Fibroblast of the aortic adventitia (primary cell): ENCODE data around the gene PYGM. TPM values are rescaled to one million over a fixed set of nuclear protein-coding genes. Genes with fewer than 3 reads are reported as not detected.

Experiments
- DNase-seq: peaks from one replicate; pipeline ENCODE4 v3.0.0-alpha.2; 2010; ENCODE audit warnings: low read depth
- H3K4me3 ChIP-seq: 2 replicates; pipeline ENCODE4 v1.5.1; 2011; ENCODE audit warnings: low read depth, mild to moderate bottlenecking, control low read depth, low read length, moderate library complexity
- total RNA-seq: library from RNA; depleted of rRNA; stranded (reverse); fragments of >200 nt; gene quantifications from 2 replicates; pipeline ENCODE4 v1.2.3, GENCODE V29; 2012; ENCODE audit warnings: low replicate concordance
- TF ChIP-seq, protein P1 (sequence below): IDR thresholded peaks from 2 replicates; pipeline ENCODE4 v1.5.1; 2011; ENCODE audit warnings: mild to moderate bottlenecking, low read length, control low read depth, inconsistent platforms; ENCODE audit not compliant: insufficient read depth

Gene PYGM
- total RNA-seq, 1 donor, result 0.63 TPM

DNA sequence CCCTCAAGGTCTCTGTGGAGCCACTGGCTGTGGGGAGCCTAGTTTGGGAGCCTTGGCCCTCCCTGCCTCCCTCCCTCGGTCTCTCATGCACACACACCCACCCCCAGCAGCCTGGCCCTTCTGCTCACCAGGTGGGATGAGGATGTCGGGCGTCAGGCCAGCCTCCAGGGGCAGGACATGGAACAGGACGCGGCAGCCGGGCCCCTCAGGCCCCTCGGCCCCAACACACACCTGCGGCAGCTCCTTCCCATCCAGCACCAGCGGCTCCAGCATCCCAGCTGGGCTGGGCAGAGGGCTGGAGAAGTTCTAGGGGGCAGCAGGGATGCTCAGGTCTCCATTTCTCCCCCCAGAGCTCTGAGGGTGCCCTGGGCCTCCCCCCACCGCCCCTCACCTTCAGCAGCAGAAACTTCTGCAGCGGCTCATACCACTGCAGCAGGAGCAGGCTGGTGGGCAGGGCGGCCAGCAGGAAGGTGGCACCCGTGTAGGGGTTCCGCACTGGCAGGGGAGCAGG, 32.1 kb upstream of the PYGM start:
- TF ChIP-seq, protein P1, sequence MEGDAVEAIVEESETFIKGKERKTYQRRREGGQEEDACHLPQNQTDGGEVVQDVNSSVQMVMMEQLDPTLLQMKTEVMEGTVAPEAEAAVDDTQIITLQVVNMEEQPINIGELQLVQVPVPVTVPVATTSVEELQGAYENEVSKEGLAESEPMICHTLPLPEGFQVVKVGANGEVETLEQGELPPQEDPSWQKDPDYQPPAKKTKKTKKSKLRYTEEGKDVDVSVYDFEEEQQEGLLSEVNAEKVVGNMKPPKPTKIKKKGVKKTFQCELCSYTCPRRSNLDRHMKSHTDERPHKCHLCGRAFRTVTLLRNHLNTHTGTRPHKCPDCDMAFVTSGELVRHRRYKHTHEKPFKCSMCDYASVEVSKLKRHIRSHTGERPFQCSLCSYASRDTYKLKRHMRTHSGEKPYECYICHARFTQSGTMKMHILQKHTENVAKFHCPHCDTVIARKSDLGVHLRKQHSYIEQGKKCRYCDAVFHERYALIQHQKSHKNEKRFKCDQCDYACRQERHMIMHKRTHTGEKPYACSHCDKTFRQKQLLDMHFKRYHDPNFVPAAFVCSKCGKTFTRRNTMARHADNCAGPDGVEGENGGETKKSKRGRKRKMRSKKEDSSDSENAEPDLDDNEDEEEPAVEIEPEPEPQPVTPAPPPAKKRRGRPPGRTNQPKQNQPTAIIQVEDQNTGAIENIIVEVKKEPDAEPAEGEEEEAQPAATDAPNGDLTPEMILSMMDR, result no peak
- H3K4me3 ChIP-seq, result no peak overlapping the region
- DNase-seq, result no peak

- H3K4me3 ChIP-seq, result no peak overlapping the region
- DNase-seq, result no peak
- TF ChIP-seq, protein P1, result no peak
These were observed 30.7 kb upstream of the PYGM start for GRCh38 chr11:64790205-64791095.

DNA sequence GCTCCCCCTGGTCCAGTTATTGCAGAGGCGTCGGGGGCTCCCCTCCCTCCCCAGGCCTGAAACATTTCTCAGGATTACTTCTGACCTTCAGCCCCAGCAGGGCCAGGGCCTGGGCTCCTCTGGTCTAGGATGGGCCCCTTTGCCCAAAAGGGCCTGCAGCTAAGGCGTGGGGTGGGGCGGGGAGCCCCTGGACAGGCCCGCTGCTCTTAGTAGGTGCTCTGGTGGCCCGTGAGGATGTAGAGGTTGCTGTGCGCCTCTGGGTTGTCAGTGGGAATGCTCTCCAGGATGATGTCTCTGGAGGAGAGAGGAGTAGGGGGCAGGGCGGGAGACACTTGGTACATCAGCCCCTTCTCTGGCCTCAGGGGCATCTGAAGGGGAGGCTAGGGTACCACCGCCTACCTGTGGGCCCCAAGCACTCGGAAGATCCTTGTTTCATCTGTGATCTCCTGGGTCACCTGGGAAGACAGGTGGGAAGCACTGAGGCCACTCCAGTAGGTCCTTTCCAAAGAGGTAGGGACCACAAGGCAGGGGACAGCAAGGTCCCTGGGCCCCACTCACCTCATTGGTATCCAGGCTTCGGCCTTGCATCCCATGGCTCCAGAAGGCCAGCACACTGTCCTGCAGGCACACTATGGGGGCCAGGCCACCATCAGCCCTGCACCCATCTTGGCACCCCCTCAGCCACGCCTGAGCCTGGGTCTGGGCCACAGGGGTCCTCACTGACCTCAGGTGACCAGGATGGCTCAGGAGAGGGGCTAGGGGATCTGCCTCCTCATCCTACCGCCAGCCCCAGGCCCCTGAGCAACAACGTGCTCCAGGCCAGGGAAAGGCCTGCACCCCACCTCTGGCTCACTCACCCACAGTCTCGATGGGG, 29.8 kb upstream of the PYGM start:
- no peak overlapping the region for H3K4me3 ChIP-seq
- TF ChIP-seq, protein P1, result no peak
- DNase-seq, result no peak

DNA sequence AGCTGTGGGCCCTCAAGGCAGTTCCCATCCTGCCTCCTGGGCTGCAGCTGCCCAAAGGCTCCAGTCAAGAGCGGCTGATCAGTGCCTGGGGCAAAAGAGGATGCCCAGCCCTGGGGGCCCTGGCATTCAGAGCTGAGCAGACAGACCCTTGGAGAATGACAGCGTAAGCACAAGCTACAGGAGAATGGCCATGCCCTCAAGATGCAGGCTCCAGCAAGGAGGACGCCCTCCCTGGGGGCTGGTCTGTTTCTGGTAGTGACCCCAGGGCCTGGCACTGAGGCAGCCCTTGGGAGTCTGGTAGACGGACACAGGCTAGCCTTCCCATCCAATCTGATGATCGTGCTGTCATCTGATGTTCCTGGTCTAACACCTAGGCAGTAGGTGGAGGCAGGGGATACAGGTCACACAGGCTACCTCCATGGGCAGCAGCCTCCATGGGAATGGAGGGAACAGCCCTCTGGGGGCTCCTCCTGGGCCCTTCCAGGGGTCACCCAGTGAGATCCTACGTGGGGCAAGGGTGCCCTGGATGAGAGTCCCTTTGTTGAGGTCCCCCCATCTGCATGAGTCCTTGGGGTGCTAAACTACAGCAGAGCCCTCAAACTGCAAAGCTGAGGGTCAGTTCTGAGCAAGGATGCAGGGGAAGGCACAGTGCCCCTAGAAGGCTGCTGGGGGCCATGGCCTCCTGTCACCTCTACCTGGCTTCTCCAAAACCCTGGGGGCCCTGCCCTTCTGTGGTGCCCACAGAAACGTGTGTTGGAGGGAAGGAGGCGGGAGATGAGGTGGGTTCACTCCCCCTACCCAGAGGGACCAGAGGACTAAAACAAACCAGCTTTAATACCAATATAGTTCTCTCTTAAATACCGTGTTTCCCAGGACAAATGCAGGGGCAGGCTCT, 28.8 kb upstream of the PYGM start:
- TF ChIP-seq, protein P1, result no peak

DNA sequence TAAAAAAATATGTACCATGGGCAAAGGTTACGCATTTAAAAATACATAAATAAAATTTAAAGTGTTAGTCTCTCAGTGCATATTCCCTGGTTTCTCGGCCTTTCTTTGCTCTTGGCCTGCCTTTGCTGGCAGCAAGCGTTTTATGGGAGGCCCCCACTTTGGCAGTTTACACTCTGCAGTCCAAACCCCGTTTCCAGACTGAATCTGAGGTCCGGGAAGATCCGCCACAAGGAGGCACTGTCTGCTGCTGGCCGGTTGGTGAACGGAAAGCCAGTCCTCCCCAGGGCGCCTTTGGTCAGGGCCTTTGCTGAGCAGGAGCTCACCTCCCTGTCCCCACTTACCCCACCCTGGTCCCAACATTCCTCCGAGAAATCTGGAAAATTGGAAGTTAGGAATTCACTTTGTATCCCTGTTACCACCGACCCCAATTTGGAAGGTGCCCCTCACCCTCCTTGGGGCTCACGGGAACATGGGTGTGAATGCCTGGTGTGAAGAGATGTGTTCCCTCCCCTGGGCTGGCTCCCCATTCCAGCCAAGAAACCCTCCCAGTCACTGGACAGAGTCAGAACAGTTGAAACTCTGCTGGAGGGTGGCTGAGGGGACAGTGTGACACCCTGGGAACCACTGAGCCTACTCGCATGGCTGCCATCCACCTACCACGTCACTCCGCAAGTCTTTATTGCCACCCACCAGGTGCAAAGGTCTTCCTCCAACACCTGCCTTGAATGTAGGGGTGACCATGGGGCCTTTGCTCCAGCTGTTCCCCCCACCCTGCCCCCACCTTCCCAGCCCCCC, 27.9 kb upstream of the PYGM start:
- no peak overlapping the region for H3K4me3 ChIP-seq
- peak; percentile 53 for DNase-seq
- TF ChIP-seq, protein P1, result peak; percentile 88

More for the DNA sequence above, 28.8 kb upstream of the PYGM start:
- no peak overlapping the region for H3K4me3 ChIP-seq
- no peak for DNase-seq
